ENCODE results near the gene CLDN10.

- no peak for TF ChIP-seq EP300 (IDR thresholded peaks at IDR 0.05)
- no peak for TF ChIP-seq CTCF (IDR thresholded peaks at IDR 0.05)
Measured at GRCh38 chr13:95607366-95607765, 54.8 kb downstream of the CLDN10 start.

Measured in A549 (cell line).